Fibroblast of lung (primary cell): ENCODE data around the gene C9orf50. TPM values are rescaled to one million over a fixed set of nuclear protein-coding genes. Genes with fewer than 3 reads are reported as not detected.
A peak's percentile ranks its signal among the peaks of the same experiment; 100 is the strongest.

Experiments used
- DNase-seq, 2 donors: peaks; one replicate each; pipeline versions ENCODE4 v3.0.0 to v3.0.0-alpha.2; 2010; ENCODE audit warnings: low read depth in 2 of 2
- H2AFZ ChIP-seq: 2 replicates; pipeline ENCODE4 v1.5.1; 2012; ENCODE audit warnings: low read length, control low read depth, inconsistent platforms
- H3K27ac ChIP-seq: 2 replicates; pipeline ENCODE4 v1.5.1; 2011; ENCODE audit warnings: low read length, control low read depth; ENCODE audit not compliant: insufficient read depth
- H3K27me3 ChIP-seq: 2 replicates; pipeline ENCODE4 v1.5.1; 2011; ENCODE audit warnings: mild to moderate bottlenecking, low read length; ENCODE audit not compliant: control insufficient read depth, insufficient read depth
- H3K36me3 ChIP-seq: 2 replicates; pipeline ENCODE4 v1.5.1; 2011; ENCODE audit warnings: low read length; ENCODE audit not compliant: control insufficient read depth, insufficient read depth
- H3K4me1 ChIP-seq: 2 replicates; pipeline ENCODE4 v1.5.1; 2011; ENCODE audit warnings: low read length; ENCODE audit not compliant: control insufficient read depth, insufficient read depth; ENCODE audit errors: extremely low read depth
- H3K4me2 ChIP-seq: 2 replicates; pipeline ENCODE4 v1.5.1; 2011; ENCODE audit warnings: low read length, control low read depth; ENCODE audit not compliant: insufficient read depth; ENCODE audit errors: extremely low read depth
- H3K4me3 ChIP-seq, 4 experiments: fragments of 200-600 bp in 1 of 4; sonication (generic) in 1 of 4; replicated peaks in 1 of 4; 2 replicates each; pipeline ENCODE4 v1.5.1; 2011 to 2016; ENCODE audit warnings: low read length in 4 of 4, low read depth in 3 of 4, mild to moderate bottlenecking in 3 of 4, control low read depth in 2 of 4, inconsistent platforms in 1 of 4, mixed read lengths in 1 of 4; ENCODE audit not compliant: insufficient read depth in 1 of 4; ENCODE audit errors: control extremely low read depth in 1 of 4
- H3K79me2 ChIP-seq: 2 replicates; pipeline ENCODE4 v1.5.1; 2012; ENCODE audit warnings: mild to moderate bottlenecking, low read length, inconsistent platforms; ENCODE audit not compliant: control insufficient read depth, insufficient read depth
- H3K9ac ChIP-seq: 2 replicates; pipeline ENCODE4 v1.5.1; 2011; ENCODE audit warnings: mild to moderate bottlenecking, low read length, control low read depth; ENCODE audit not compliant: insufficient read depth
- H3K9me3 ChIP-seq: 2 replicates; pipeline ENCODE4 v1.5.1; 2012; ENCODE audit warnings: low read depth, low read length; ENCODE audit not compliant: control insufficient read depth, insufficient read depth
- H4K20me1 ChIP-seq: 2 replicates; pipeline ENCODE4 v1.5.1; 2011; ENCODE audit warnings: low read length; ENCODE audit not compliant: control insufficient read depth, insufficient read depth; ENCODE audit errors: extremely low read depth
- EZH2 ChIP-seq: IDR thresholded peaks from 2 replicates; pipeline ENCODE4 v1.5.1; 2012; ENCODE audit warnings: low read length, control low read depth, mild to moderate bottlenecking; ENCODE audit errors: missing control alignments
- polyA plus RNA-seq, 2 donors: library from polyadenylated mRNA; depleted of rRNA in 1 of 2; stranded (reverse) in 1 of 2; unstranded in 1 of 2; fragments of >200 nt; gene quantifications; 2 replicates each; pipeline ENCODE4 v1.2.1, GENCODE V29; 2011 to 2012; ENCODE audit warnings: missing spikeins in 1 of 2
- total RNA-seq: library from RNA; depleted of rRNA; stranded (reverse); fragments of >200 nt; gene quantifications from 2 replicates; pipeline ENCODE4 v1.2.1, GENCODE V29; 2014
- TF ChIP-seq, protein P1 (sequence below), 2 donors: IDR thresholded peaks in 1 of 2; conservative IDR thresholded peaks in 1 of 2; 1 replicate in 1 of 2; 2 replicates in 1 of 2; pipeline ENCODE4 v1.5.1; 2011 to 2012; ENCODE audit warnings: low read length in 2 of 2, control low read depth in 1 of 2, inconsistent platforms in 1 of 2, low read depth in 1 of 2, mild to moderate bottlenecking in 1 of 2

C9orf50 gene
- total and polyA plus RNA-seq, 2 donors (not counting 1 experiment from before 2014, with no cell fraction given), result 0.16 to 0.17 TPM

DNA sequence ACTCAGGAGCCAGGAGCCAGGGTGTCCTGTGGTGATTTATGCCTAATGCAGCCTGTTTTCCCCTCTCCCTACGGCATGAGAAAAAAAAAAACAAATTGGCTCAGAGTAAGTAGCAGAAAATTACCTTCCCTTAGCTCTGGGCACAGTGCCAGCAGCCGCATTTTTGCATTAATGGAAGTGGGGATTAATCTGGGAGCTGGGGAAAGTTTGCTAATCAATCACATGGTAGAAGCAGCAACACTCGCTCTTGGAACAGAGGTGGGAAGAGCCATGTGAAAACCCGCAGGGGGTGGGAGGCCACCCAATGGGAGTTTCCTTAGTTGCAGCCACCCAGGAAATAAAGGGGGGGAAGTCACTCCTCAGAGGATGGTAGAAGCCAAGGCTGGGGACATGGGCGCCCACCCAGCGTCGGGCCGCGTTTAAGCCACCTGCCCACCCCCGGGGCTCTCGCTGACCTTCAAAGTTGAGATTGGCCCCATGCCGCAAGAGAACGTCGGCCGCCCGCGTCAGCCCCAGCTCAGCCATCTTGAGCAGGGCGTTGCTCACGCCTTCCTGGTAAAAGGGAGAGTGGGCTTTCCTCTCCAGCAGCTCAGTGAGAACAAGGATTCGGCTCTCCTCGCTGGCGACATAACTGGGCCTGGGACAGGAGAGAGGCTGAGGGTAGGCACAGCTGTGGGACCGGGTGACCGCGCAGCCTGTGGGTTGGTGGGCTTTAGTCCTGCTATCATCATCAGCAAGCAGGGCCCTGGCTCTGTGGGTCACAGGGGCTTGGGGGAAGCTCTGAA lies 19.4 kb upstream of the C9orf50 start:
- Histone ChIP-seq H3K9me3 (no peaks in the 10 kb centered on the region), H3K36me3 (peaks cover 20% of the 10 kb centered on the region), H3K27me3 (no peaks in the 10 kb centered on the region), H3K4me1 (peaks cover 9% of the 10 kb centered on the region), H3K4me3 (peak overlapping the region; percentile 73 to 95 (median 94)), H3K9ac (peak overlapping the region; percentile 91), H2AFZ (no peak overlapping the region), H3K4me2 (peak overlapping the region; percentile 96), H3K79me2 (peaks cover 37% of the 10 kb centered on the region), H4K20me1 (no peaks in the 10 kb centered on the region), H3K27ac (peak overlapping the region; percentile 83)
- TF ChIP-seq, protein P1, sequence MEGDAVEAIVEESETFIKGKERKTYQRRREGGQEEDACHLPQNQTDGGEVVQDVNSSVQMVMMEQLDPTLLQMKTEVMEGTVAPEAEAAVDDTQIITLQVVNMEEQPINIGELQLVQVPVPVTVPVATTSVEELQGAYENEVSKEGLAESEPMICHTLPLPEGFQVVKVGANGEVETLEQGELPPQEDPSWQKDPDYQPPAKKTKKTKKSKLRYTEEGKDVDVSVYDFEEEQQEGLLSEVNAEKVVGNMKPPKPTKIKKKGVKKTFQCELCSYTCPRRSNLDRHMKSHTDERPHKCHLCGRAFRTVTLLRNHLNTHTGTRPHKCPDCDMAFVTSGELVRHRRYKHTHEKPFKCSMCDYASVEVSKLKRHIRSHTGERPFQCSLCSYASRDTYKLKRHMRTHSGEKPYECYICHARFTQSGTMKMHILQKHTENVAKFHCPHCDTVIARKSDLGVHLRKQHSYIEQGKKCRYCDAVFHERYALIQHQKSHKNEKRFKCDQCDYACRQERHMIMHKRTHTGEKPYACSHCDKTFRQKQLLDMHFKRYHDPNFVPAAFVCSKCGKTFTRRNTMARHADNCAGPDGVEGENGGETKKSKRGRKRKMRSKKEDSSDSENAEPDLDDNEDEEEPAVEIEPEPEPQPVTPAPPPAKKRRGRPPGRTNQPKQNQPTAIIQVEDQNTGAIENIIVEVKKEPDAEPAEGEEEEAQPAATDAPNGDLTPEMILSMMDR (conservative IDR thresholded peaks at IDR 0.05 in 1 of 2, IDR thresholded peaks at IDR 0.05 in 1 of 2; ENCODE audit: low read depth in 1 of 2, low read length in 2 of 2), result no peak
- TF ChIP-seq EZH2, result no peak
- peak; percentile 36 to 83 for DNase-seq

DNA sequence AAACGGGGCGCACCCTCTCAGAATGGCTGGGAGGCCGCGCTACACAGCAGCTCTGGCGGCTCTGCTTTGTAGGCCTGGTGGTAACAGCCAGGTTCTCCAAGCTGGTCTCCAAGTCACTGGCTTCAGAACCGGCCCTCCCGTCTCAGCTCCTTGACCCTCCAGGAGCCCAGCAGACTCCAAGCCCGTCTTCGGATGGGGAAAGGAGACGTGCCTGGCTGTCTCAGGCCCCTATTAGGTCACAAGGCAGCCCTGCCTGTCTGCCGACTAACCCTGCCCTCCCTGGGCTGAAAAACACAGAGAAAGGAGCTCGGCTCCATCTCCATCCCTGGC lies 18.8 kb upstream of the C9orf50 start:
- H4K20me1 ChIP-seq, result no peaks in the 10 kb centered on the region
- TF ChIP-seq, protein P1 (conservative IDR thresholded peaks at IDR 0.05 in 1 of 2, IDR thresholded peaks at IDR 0.05 in 1 of 2; ENCODE audit: low read depth in 1 of 2, low read length in 2 of 2), result no peak
- no peak for TF ChIP-seq EZH2
- H3K27me3 ChIP-seq, result no peaks in the 10 kb centered on the region
- no peak overlapping the region for H3K4me2 ChIP-seq
- peaks cover 26% of the 10 kb centered on the region for H3K36me3 ChIP-seq
- H3K9me3 ChIP-seq, result no peaks in the 10 kb centered on the region
- H2AFZ ChIP-seq, result no peak overlapping the region
- no peak overlapping the region for H3K9ac ChIP-seq
- H3K79me2 ChIP-seq, result peaks cover 42% of the 10 kb centered on the region
- H3K27ac ChIP-seq, result no peak overlapping the region
- peak overlapping the region in 1 of 4 experiments; percentile 95 for H3K4me3 ChIP-seq
- peaks cover 9% of the 10 kb centered on the region for H3K4me1 ChIP-seq
- no peak for DNase-seq

DNA sequence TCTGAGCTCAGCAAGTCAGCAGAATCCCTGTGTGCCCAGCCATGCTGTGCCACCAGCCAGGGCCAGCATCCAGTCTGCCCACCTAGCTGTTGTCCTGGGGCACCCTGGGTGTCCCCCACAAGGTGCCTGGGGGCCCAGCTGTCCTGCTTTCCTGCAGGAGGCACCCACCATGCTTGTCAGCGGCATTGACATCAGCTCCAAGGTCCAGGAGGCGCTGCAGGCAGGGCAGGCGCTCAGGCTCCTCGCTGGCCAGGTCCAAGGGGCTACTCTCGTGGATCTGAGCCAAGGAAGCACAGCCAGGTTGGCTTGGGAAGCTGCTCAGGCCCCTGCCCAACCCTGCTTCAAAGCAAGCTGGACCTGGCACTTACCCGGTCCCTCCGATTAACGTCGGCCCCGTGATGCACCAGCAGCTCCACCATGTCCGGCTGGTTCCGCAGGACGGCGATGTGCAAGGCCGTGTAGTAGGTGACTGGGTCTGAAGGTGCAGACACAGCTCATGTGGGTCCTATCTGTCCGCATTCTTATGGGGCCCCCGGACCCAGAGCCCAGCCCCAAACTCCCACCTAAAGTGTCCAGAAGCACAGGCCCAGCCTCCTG lies 18.2 kb upstream of the C9orf50 start:
- H2AFZ ChIP-seq, result no peak overlapping the region
- TF ChIP-seq, protein P1 (conservative IDR thresholded peaks at IDR 0.05 in 1 of 2, IDR thresholded peaks at IDR 0.05 in 1 of 2; ENCODE audit: low read depth in 1 of 2, low read length in 2 of 2), result no peak
- TF ChIP-seq EZH2, result no peak
- no peak overlapping the region for H3K4me3 ChIP-seq
- H3K9ac ChIP-seq, result no peak overlapping the region
- H3K27me3 ChIP-seq, result no peaks in the 10 kb centered on the region
- H3K79me2 ChIP-seq, result peaks cover 46% of the 10 kb centered on the region
- no peaks in the 10 kb centered on the region for H3K9me3 ChIP-seq
- peaks cover 9% of the 10 kb centered on the region for H3K4me1 ChIP-seq
- no peak overlapping the region for H3K4me2 ChIP-seq
- H3K36me3 ChIP-seq, result peaks cover 29% of the 10 kb centered on the region
- DNase-seq, result no peak
- H4K20me1 ChIP-seq, result no peaks in the 10 kb centered on the region
- H3K27ac ChIP-seq, result no peak overlapping the region
